Activated naive CD8-positive, alpha-beta T cell treated with anti-CD3 and anti-CD28 coated beads, Interleukin-2, amount 50 U/mL, for 24 hours (primary cell): ENCODE measurements around the gene WDHD1.
"Not testable (repeated sequence)": the region's sequence is repeated elsewhere in the genome, so short reads cannot be mapped to it uniquely, and the experiment has no call there.

Source experiments
- ATAC-seq: fragments of 150-1000 bp; cut with Tn5 transposase; one replicate; pipeline ENCODE4 v1.10.0; 2021
- DNase-seq: peaks from one replicate; pipeline ENCODE4 v3.0.0; 2021
- H3K27ac Mint-ChIP-seq: one replicate; pipeline ENCODE4 v1.8.0; 2021; ENCODE audit warnings: mild to moderate bottlenecking, mixed read lengths
- H3K27me3 Mint-ChIP-seq: one replicate; pipeline ENCODE4 v1.8.0; 2021; ENCODE audit warnings: mixed read lengths
- H3K36me3 Mint-ChIP-seq: one replicate; pipeline ENCODE4 v1.8.0; 2021; ENCODE audit warnings: low read depth, mixed read lengths
- H3K4me1 Mint-ChIP-seq: one replicate; pipeline ENCODE4 v1.8.0; 2021; ENCODE audit warnings: mixed read lengths
- H3K4me3 Mint-ChIP-seq: one replicate; pipeline ENCODE4 v1.8.0; 2021; ENCODE audit warnings: mild to moderate bottlenecking, moderate library complexity, mixed read lengths
- H3K9me3 Mint-ChIP-seq: one replicate; pipeline ENCODE4 v1.8.0; 2021; ENCODE audit warnings: mixed read lengths

The WDHD1 gene

GRCh38 chr14:55028066-55028465 is 1.2 kb upstream of the WDHD1 start:
- Mint-ChIP-seq H3K4me1 (peaks cover 54% of the 10 kb centered on the region), H3K27me3 (no peaks in the 10 kb centered on the region), H3K4me3 (peak overlapping the region; percentile 97), H3K36me3 (peaks cover 32% of the 10 kb centered on the region), H3K9me3 (no peaks in the 10 kb centered on the region), H3K27ac (peak overlapping the region; percentile 95)
- DNase-seq (no peak), ATAC-seq (no peak)

GRCh38 chr14:55026441-55026792 is 482 bp downstream of the WDHD1 start:
- DNase-seq (no peak), ATAC-seq (no peak)
- H3K4me3 Mint-ChIP-seq: peak overlapping the region; percentile 97
- H3K27me3 Mint-ChIP-seq: no peaks in the 10 kb centered on the region
- H3K27ac Mint-ChIP-seq: peak overlapping the region; percentile 95
- H3K9me3 Mint-ChIP-seq: no peaks in the 10 kb centered on the region
- peaks cover 58% of the 10 kb centered on the region for H3K4me1 Mint-ChIP-seq
- H3K36me3 Mint-ChIP-seq: peaks cover 33% of the 10 kb centered on the region

- Mint-ChIP-seq H3K27me3 (no peaks in the 10 kb centered on the region), H3K27ac (peak overlapping the region; percentile 95), H3K36me3 (peaks cover 34% of the 10 kb centered on the region), H3K9me3 (no peaks in the 10 kb centered on the region), H3K4me3 (peak overlapping the region; percentile 97), H3K4me1 (peaks cover 57% of the 10 kb centered on the region)
- DNase-seq: no peak
- ATAC-seq: no peak
Observed at GRCh38 chr14:55025948-55026347, 951 bp downstream of the WDHD1 start.

- H3K27ac Mint-ChIP-seq, H3K27me3 Mint-ChIP-seq, ATAC-seq, H3K9me3 Mint-ChIP-seq, H3K4me3 Mint-ChIP-seq, DNase-seq: not testable (repeated sequence)
- H3K36me3 Mint-ChIP-seq: peaks cover 44% of the 10 kb centered on the region
- peaks cover 51% of the 10 kb centered on the region for H3K4me1 Mint-ChIP-seq
Observed at GRCh38 chr14:55024365-55024764, 2.5 kb downstream of the WDHD1 start.

GRCh38 chr14:55019968-55020554 is 6.8 kb downstream of the WDHD1 start:
- Mint-ChIP-seq H3K36me3 (peaks cover 47% of the 10 kb centered on the region), H3K27ac (no peak overlapping the region), H3K4me3 (no peak overlapping the region), H3K9me3 (no peaks in the 10 kb centered on the region), H3K4me1 (peaks cover 19% of the 10 kb centered on the region), H3K27me3 (no peaks in the 10 kb centered on the region)
- no peak for DNase-seq
- no peak for ATAC-seq

- Mint-ChIP-seq H3K4me1 (no peaks in the 10 kb centered on the region), H3K4me3 (no peak overlapping the region), H3K9me3 (no peaks in the 10 kb centered on the region), H3K27me3 (no peaks in the 10 kb centered on the region), H3K36me3 (peaks cover 49% of the 10 kb centered on the region), H3K27ac (no peak overlapping the region)
- ATAC-seq (no peak), DNase-seq (no peak)
Observed at GRCh38 chr14:55015006-55015405, 11.9 kb downstream of the WDHD1 start.

- ATAC-seq: no peak
- no peak overlapping the region for H3K4me3 Mint-ChIP-seq
- H3K27ac Mint-ChIP-seq: no peak overlapping the region
- H3K9me3 Mint-ChIP-seq: no peaks in the 10 kb centered on the region
- H3K36me3 Mint-ChIP-seq: peaks cover 58% of the 10 kb centered on the region
- H3K4me1 Mint-ChIP-seq: no peaks in the 10 kb centered on the region
- no peak for DNase-seq
- no peaks in the 10 kb centered on the region for H3K27me3 Mint-ChIP-seq
Observed at GRCh38 chr14:55005071-55005470, 21.8 kb downstream of the WDHD1 start.

- H3K4me3 Mint-ChIP-seq: no peak overlapping the region
Observed at GRCh38 chr14:55000381-55000780, 26.5 kb downstream of the WDHD1 start.

GRCh38 chr14:54985156-54985555 is 41.7 kb downstream of the WDHD1 start:
- H3K4me1 Mint-ChIP-seq: no peaks in the 10 kb centered on the region
- no peak overlapping the region for H3K4me3 Mint-ChIP-seq
- DNase-seq: no peak
- ATAC-seq: no peak
- H3K27ac Mint-ChIP-seq: no peak overlapping the region
- H3K36me3 Mint-ChIP-seq: peaks cover 59% of the 10 kb centered on the region
- no peaks in the 10 kb centered on the region for H3K27me3 Mint-ChIP-seq
- H3K9me3 Mint-ChIP-seq: no peaks in the 10 kb centered on the region

More at GRCh38 chr14:55000381-55000780, 26.5 kb downstream of the WDHD1 start:
- peaks cover 54% of the 10 kb centered on the region for H3K36me3 Mint-ChIP-seq
- no peak for ATAC-seq
- no peaks in the 10 kb centered on the region for H3K4me1 Mint-ChIP-seq
- no peak for DNase-seq
- no peaks in the 10 kb centered on the region for H3K9me3 Mint-ChIP-seq
- no peak overlapping the region for H3K27ac Mint-ChIP-seq
- H3K27me3 Mint-ChIP-seq: no peaks in the 10 kb centered on the region

- no peaks in the 10 kb centered on the region for H3K9me3 Mint-ChIP-seq
- no peaks in the 10 kb centered on the region for H3K4me1 Mint-ChIP-seq
- DNase-seq (no peak), ATAC-seq (no peak)
- peaks cover 56% of the 10 kb centered on the region for H3K36me3 Mint-ChIP-seq
- no peaks in the 10 kb centered on the region for H3K27me3 Mint-ChIP-seq
- no peak overlapping the region for H3K4me3 Mint-ChIP-seq
- no peak overlapping the region for H3K27ac Mint-ChIP-seq
Observed at GRCh38 chr14:54981698-54982097, 45.2 kb downstream of the WDHD1 start.

GRCh38 chr14:54979039-54979438 is 47.9 kb downstream of the WDHD1 start:
- H3K4me1 Mint-ChIP-seq: no peaks in the 10 kb centered on the region
- H3K27ac Mint-ChIP-seq: no peak overlapping the region
- H3K36me3 Mint-ChIP-seq: peaks cover 42% of the 10 kb centered on the region
- H3K9me3 Mint-ChIP-seq: no peaks in the 10 kb centered on the region
- no peak overlapping the region for H3K4me3 Mint-ChIP-seq
- no peak for ATAC-seq
- DNase-seq: no peak
- no peaks in the 10 kb centered on the region for H3K27me3 Mint-ChIP-seq

- Mint-ChIP-seq H3K27ac (no peak overlapping the region), H3K9me3 (no peaks in the 10 kb centered on the region), H3K36me3 (peaks cover 40% of the 10 kb centered on the region), H3K4me3 (no peak overlapping the region), H3K27me3 (no peaks in the 10 kb centered on the region), H3K4me1 (no peaks in the 10 kb centered on the region)
- ATAC-seq (no peak), DNase-seq (no peak)
Observed at GRCh38 chr14:54976316-54976715, 50.6 kb downstream of the WDHD1 start.

GRCh38 chr14:54975856-54976255 is 51.0 kb downstream of the WDHD1 start:
- Mint-ChIP-seq H3K36me3 (peaks cover 38% of the 10 kb centered on the region), H3K4me1 (no peaks in the 10 kb centered on the region), H3K27ac (no peak overlapping the region), H3K4me3 (no peak overlapping the region), H3K27me3 (no peaks in the 10 kb centered on the region), H3K9me3 (no peaks in the 10 kb centered on the region)
- ATAC-seq (no peak), DNase-seq (no peak)

GRCh38 chr14:54974788-54975414 is 52.0 kb downstream of the WDHD1 start:
- H3K27ac Mint-ChIP-seq: no peak overlapping the region
- no peaks in the 10 kb centered on the region for H3K4me1 Mint-ChIP-seq
- peaks cover 41% of the 10 kb centered on the region for H3K36me3 Mint-ChIP-seq
- no peaks in the 10 kb centered on the region for H3K27me3 Mint-ChIP-seq
- DNase-seq: no peak
- ATAC-seq: no peak
- H3K4me3 Mint-ChIP-seq: no peak overlapping the region
- H3K9me3 Mint-ChIP-seq: no peaks in the 10 kb centered on the region

- Mint-ChIP-seq H3K36me3 (peaks cover 44% of the 10 kb centered on the region), H3K4me1 (peaks cover 2% of the 10 kb centered on the region), H3K4me3 (no peak overlapping the region), H3K27ac (no peak overlapping the region), H3K27me3 (no peaks in the 10 kb centered on the region), H3K9me3 (no peaks in the 10 kb centered on the region)
- no peak for ATAC-seq
- no peak for DNase-seq
Observed at GRCh38 chr14:54967496-54967895, 59.4 kb downstream of the WDHD1 start.

GRCh38 chr14:54955143-54955542 is 71.8 kb downstream of the WDHD1 start:
- ATAC-seq (no peak), DNase-seq (no peak)
- Mint-ChIP-seq H3K4me1 (no peaks in the 10 kb centered on the region), H3K4me3 (no peak overlapping the region), H3K27me3 (no peaks in the 10 kb centered on the region), H3K36me3 (peaks cover 55% of the 10 kb centered on the region), H3K27ac (no peak overlapping the region), H3K9me3 (no peaks in the 10 kb centered on the region)
